GM18507 (cell line): ENCODE measurements around the gene CDH12.

Source experiments
- DNase-seq: peaks from one replicate; pipeline ENCODE4 v3.0.0; 2011; ENCODE audit warnings: low read depth; ENCODE audit not compliant: insufficient read length; ENCODE audit errors: extremely low spot score
- FAIRE-seq: peaks from 2 replicates; lab custom pipeline; 2011; peaks lifted over from hg19 to GRCh38; lab: Jason Lieb, UNC

CDH12 gene

DNA sequence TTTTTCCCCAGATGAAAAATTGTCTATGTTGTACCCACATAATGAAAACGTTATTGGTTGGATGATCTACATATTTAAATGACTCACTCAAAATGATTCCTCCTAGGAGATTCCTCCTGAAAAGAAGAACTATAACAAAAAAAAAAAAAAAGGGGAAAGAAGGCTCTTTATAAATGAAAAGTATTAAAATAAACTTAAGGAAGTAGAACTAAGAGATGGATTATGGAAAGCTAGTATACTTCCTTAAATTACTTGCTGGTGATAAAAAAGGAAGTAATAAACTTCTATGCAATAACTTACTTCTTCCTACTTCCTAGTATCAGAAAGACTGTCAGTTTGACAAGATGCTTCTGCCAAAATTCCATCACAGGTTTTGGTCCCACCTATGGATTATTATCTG is 1087.7 kb downstream of the CDH12 start:
- DNase-seq (no peak), FAIRE-seq (no peak)

DNA sequence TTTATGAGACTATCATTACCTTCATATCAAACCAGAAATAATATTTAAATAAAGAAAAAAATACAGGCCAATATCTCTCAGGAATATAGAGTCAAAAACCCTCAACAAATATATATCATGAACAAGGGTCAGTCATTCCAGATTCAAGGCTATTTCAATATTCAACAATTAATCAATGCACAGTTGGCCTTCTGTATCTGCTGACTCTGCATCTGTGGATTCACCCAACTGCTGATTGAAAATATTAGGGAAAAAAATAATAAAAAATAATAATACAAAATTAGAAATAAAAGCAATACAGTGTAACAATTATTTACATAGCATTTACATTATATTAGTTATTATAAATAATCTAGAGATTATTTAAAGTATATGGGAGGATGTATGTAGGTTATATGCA is 1114.0 kb downstream of the CDH12 start:
- FAIRE-seq (no peak), DNase-seq (no peak)

- DNase-seq, result no peak
- FAIRE-seq, result no peak
These were observed 1129.6 kb downstream of the CDH12 start for GRCh38 chr5:21723500-21723899.

- no peak for DNase-seq
- no peak for FAIRE-seq
These were observed 1141.0 kb downstream of the CDH12 start for GRCh38 chr5:21711866-21712758.

GRCh38 chr5:21709770-21710169 is 1143.4 kb downstream of the CDH12 start:
- no peak for DNase-seq
- no peak for FAIRE-seq

GRCh38 chr5:21704974-21705668 is 1148.0 kb downstream of the CDH12 start:
- DNase-seq (no peak), FAIRE-seq (no peak)

DNA sequence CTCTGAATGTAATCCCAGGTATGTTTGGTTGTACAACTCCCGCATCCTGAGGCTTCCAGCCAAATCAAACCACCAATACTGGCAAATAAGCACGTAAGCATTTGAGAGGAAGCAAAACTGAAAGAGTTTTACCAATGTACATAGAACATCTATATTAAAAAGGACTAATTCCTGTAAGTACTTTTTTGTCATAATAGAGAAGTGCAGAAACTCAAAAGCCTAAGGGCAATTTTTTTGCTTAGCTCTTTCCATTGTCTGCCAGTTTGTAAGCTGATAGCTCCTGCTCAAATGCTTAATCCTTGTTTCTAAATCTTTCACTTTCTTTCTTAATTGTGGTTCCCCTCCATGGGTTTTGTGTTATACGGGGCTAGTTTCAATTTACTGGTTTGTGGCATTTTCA is 1151.8 kb downstream of the CDH12 start:
- DNase-seq (no peak), FAIRE-seq (no peak)
